ENCODE data around the gene EXD1.

- TF ChIP-seq, protein P1, sequence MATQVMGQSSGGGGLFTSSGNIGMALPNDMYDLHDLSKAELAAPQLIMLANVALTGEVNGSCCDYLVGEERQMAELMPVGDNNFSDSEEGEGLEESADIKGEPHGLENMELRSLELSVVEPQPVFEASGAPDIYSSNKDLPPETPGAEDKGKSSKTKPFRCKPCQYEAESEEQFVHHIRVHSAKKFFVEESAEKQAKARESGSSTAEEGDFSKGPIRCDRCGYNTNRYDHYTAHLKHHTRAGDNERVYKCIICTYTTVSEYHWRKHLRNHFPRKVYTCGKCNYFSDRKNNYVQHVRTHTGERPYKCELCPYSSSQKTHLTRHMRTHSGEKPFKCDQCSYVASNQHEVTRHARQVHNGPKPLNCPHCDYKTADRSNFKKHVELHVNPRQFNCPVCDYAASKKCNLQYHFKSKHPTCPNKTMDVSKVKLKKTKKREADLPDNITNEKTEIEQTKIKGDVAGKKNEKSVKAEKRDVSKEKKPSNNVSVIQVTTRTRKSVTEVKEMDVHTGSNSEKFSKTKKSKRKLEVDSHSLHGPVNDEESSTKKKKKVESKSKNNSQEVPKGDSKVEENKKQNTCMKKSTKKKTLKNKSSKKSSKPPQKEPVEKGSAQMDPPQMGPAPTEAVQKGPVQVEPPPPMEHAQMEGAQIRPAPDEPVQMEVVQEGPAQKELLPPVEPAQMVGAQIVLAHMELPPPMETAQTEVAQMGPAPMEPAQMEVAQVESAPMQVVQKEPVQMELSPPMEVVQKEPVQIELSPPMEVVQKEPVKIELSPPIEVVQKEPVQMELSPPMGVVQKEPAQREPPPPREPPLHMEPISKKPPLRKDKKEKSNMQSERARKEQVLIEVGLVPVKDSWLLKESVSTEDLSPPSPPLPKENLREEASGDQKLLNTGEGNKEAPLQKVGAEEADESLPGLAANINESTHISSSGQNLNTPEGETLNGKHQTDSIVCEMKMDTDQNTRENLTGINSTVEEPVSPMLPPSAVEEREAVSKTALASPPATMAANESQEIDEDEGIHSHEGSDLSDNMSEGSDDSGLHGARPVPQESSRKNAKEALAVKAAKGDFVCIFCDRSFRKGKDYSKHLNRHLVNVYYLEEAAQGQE (IDR thresholded peaks at IDR 0.05; ENCODE audit: unreplicated experiment): no peak
- TF ChIP-seq EZH2 (IDR thresholded peaks at IDR 0.05; ENCODE audit: low read depth, unreplicated experiment) (no peak), CTCF (conservative IDR thresholded peaks at IDR 0.05; ENCODE audit: low read depth in 2 of 2) (no peak), CREB1 (CRISPR knock-in tag; IDR thresholded peaks at IDR 0.05; ENCODE audit: low read depth) (no peak), ZNF331 (CRISPR knock-in tag; IDR thresholded peaks at IDR 0.05; ENCODE audit: low read depth) (no peak), EZH2phosphoT487 (IDR thresholded peaks at IDR 0.05; ENCODE audit: unreplicated experiment) (no peak), POLR2AphosphoS5 (IDR thresholded peaks at IDR 0.05; ENCODE audit: low read depth) (no peak), JUNB (IDR thresholded peaks at IDR 0.05; ENCODE audit: unreplicated experiment) (no peak), NANOG (IDR thresholded peaks at IDR 0.05; ENCODE audit: borderline replicate concordance) (no peak)
- TF ChIP-seq, protein P2, sequence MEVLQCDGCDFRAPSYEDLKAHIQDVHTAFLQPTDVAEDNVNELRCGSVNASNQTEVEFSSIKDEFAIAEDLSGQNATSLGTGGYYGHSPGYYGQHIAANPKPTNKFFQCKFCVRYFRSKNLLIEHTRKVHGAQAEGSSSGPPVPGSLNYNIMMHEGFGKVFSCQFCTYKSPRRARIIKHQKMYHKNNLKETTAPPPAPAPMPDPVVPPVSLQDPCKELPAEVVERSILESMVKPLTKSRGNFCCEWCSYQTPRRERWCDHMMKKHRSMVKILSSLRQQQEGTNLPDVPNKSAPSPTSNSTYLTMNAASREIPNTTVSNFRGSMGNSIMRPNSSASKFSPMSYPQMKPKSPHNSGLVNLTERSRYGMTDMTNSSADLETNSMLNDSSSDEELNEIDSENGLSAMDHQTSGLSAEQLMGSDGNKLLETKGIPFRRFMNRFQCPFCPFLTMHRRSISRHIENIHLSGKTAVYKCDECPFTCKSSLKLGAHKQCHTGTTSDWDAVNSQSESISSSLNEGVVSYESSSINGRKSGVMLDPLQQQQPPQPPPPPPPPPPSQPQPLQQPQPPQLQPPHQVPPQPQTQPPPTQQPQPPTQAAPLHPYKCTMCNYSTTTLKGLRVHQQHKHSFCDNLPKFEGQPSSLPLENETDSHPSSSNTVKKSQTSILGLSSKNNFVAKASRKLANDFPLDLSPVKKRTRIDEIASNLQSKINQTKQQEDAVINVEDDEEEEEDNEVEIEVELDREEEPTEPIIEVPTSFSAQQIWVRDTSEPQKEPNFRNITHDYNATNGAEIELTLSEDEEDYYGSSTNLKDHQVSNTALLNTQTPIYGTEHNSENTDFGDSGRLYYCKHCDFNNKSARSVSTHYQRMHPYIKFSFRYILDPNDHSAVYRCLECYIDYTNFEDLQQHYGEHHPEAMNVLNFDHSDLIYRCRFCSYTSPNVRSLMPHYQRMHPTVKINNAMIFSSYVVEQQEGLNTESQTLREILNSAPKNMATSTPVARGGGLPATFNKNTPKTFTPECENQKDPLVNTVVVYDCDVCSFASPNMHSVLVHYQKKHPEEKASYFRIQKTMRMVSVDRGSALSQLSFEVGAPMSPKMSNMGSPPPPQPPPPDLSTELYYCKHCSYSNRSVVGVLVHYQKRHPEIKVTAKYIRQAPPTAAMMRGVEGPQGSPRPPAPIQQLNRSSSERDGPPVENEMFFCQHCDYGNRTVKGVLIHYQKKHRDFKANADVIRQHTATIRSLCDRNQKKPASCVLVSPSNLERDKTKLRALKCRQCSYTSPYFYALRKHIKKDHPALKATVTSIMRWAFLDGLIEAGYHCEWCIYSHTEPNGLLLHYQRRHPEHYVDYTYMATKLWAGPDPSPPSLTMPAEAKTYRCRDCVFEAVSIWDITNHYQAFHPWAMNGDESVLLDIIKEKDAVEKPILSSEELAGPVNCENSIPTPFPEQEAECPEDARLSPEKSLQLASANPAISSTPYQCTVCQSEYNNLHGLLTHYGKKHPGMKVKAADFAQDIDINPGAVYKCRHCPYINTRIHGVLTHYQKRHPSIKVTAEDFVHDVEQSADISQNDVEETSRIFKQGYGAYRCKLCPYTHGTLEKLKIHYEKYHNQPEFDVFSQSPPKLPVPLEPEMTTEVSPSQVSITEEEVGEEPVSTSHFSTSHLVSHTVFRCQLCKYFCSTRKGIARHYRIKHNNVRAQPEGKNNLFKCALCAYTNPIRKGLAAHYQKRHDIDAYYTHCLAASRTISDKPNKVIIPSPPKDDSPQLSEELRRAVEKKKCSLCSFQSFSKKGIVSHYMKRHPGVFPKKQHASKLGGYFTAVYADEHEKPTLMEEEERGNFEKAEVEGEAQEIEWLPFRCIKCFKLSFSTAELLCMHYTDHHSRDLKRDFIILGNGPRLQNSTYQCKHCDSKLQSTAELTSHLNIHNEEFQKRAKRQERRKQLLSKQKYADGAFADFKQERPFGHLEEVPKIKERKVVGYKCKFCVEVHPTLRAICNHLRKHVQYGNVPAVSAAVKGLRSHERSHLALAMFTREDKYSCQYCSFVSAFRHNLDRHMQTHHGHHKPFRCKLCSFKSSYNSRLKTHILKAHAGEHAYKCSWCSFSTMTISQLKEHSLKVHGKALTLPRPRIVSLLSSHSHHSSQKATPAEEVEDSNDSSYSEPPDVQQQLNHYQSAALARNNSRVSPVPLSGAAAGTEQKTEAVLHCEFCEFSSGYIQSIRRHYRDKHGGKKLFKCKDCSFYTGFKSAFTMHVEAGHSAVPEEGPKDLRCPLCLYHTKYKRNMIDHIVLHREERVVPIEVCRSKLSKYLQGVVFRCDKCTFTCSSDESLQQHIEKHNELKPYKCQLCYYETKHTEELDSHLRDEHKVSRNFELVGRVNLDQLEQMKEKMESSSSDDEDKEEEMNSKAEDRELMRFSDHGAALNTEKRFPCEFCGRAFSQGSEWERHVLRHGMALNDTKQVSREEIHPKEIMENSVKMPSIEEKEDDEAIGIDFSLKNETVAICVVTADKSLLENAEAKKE (CRISPR knock-in tag; IDR thresholded peaks at IDR 0.05): no peak
Measured at GRCh38 chr15:41276831-41277230, 46.3 kb upstream of the EXD1 start.

Measured in GM23338 (cell line).